Mesendoderm (in vitro differentiated cells): ENCODE measurements around the gene THBD.

Source experiments
- DNase-seq: peaks from one replicate; pipeline ENCODE4 v3.0.0; 2013
- H2AK5ac ChIP-seq: 2 replicates; pipeline ENCODE4 v1.6.1; 2013; ENCODE audit warnings: low read length, inconsistent platforms
- H2BK120ac ChIP-seq: 2 replicates; pipeline ENCODE4 v1.6.1; 2013; ENCODE audit warnings: low read depth, mild to moderate bottlenecking, low read length, moderate library complexity, mixed read lengths
- H2BK15ac ChIP-seq: replicated peaks from 2 replicates; pipeline ENCODE4 v1.6.1; 2013; ENCODE audit warnings: low read depth, mild to moderate bottlenecking, moderate library complexity
- H2BK5ac ChIP-seq: 2 replicates; pipeline ENCODE4 v1.6.1; 2013; ENCODE audit warnings: low read length, inconsistent platforms
- H3K18ac ChIP-seq: 2 replicates; pipeline ENCODE4 v1.6.1; 2013; ENCODE audit warnings: mild to moderate bottlenecking, low read length, mixed read lengths
- H3K23ac ChIP-seq: one replicate; pipeline ENCODE4 v1.6.1; 2013; ENCODE audit warnings: low read length
- H3K27ac ChIP-seq: 2 replicates; pipeline ENCODE4 v1.5.1; 2013; ENCODE audit warnings: low read depth, mild to moderate bottlenecking, inconsistent platforms, low read length, moderate library complexity
- H3K27me3 ChIP-seq: 2 replicates; pipeline ENCODE4 v1.6.1; 2013; ENCODE audit warnings: low read length, control low read depth, mild to moderate bottlenecking, inconsistent platforms; ENCODE audit not compliant: insufficient read depth, poor library complexity
- H3K36me3 ChIP-seq: 2 replicates; pipeline ENCODE4 v1.6.1; 2013; ENCODE audit warnings: low read length, inconsistent platforms; ENCODE audit not compliant: control insufficient read depth, insufficient read depth
- H3K4ac ChIP-seq: one replicate; pipeline ENCODE4 v1.6.1; 2013; ENCODE audit warnings: low read depth, mild to moderate bottlenecking, low read length, moderate library complexity
- H3K4me1 ChIP-seq: 2 replicates; pipeline ENCODE4 v1.6.1; 2013; ENCODE audit warnings: low read depth, low read length, inconsistent platforms; ENCODE audit not compliant: control insufficient read depth
- H3K4me2 ChIP-seq: 2 replicates; pipeline ENCODE4 v1.6.1; 2013; ENCODE audit warnings: low read length
- H3K4me3 ChIP-seq: 2 replicates; pipeline ENCODE4 v1.5.1; 2013; ENCODE audit warnings: mild to moderate bottlenecking, low read length
- H3K56ac ChIP-seq: one replicate; pipeline ENCODE4 v1.6.1; 2013; ENCODE audit warnings: low read length
- H3K79me1 ChIP-seq: 2 replicates; pipeline ENCODE4 v1.6.1; 2013; ENCODE audit warnings: low read length, inconsistent platforms
- H3K79me2 ChIP-seq: 2 replicates; pipeline ENCODE4 v1.6.1; 2013; ENCODE audit warnings: mild to moderate bottlenecking, low read length; ENCODE audit not compliant: control insufficient read depth, insufficient read depth
- H3K9ac ChIP-seq: 2 replicates; pipeline ENCODE4 v1.6.1; 2013; ENCODE audit warnings: low read length, inconsistent platforms
- H4K5ac ChIP-seq: one replicate; pipeline ENCODE4 v1.6.1; 2013; ENCODE audit warnings: low read length
- H4K8ac ChIP-seq: one replicate; pipeline ENCODE4 v1.6.1; 2013; ENCODE audit warnings: low read depth, mild to moderate bottlenecking, control low read depth, low read length, moderate library complexity
- WGBS: extraction: QIAGEN DNeasy Blood & Tissue Kit; methylation state at CpG from one replicate; pipeline ENCODE4 v1.1.7; 2013; ENCODE audit warnings: low lambda C conversion rate, missing lambda C conversion rate; ENCODE audit not compliant: insufficient coverage; ENCODE audit errors: extremely low coverage; 5-methylcytosine and 5-hydroxymethylcytosine counted together

Gene THBD

DNA sequence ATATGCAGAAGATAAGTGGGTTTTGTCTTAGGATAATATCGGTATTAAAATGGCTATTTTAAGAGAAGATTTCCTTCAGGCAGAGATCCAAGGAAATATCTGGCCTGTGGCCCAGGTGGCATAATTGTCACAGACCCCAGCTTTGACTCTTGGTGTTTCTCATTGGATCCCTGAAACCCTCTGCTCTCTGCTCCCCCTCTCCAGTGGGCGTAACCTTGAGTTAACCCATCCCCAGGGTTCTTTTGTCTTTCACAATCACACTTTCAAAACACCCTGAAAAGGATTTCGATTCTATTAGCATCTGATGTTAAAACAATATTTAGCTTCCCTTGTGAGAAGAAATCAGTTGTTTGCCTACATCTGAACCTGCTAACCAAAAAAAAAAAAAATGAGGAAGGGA lies 7.2 kb downstream of the THBD start:
- Histone ChIP-seq H3K4me2 (no peak overlapping the region), H3K23ac (no peak overlapping the region), H3K27ac (no peak overlapping the region), H2AK5ac (no peak overlapping the region), H2BK5ac (no peak overlapping the region), H3K18ac (no peak overlapping the region), H3K56ac (no peak overlapping the region), H4K8ac (no peak overlapping the region), H3K79me1 (no peaks in the 10 kb centered on the region), H2BK15ac (no peak overlapping the region), H4K5ac (no peak overlapping the region), H3K4me1 (peaks cover 11% of the 10 kb centered on the region), H3K36me3 (no peaks in the 10 kb centered on the region), H3K4me3 (no peak overlapping the region), H3K79me2 (no peaks in the 10 kb centered on the region), H3K27me3 (peaks cover 3% of the 10 kb centered on the region), H2BK120ac (no peak overlapping the region), H3K4ac (no peak overlapping the region), H3K9ac (no peak overlapping the region)
- no CpG with 5 or more reads among the region's 3 CpGs for WGBS
- DNase-seq = no peak

DNA sequence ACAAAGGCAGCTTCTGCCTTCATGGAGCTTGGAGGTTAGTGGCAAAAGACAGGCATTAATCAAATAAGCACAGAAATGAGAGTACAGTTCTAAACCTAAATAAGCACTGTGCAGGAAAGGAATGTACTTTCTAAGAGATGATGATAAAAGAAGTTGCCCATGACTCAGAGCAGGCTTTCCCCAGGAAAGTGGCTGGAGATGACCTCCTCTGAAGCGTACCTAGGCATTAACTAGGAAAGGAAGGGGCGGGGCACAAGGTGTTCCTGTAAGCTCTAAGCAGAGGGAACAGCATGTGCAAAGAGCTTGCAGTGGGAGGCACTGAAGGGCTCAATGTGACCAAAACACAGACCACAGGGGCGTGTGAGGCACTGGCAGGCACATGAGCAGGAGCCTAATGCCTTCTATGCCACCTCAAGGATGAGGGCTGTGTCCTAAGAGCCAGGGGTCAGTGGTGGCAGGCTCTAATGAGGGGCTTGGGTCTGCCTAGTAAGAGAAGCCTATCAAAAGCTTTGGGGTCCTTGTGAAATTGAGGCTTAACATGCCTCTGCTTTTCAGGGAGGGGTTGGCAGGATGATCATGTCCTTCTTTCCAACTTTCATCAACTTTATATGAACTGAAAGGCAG lies 9.5 kb downstream of the THBD start:
- Histone ChIP-seq H2BK120ac (no peak overlapping the region), H2BK5ac (no peak overlapping the region), H3K4me2 (no peak overlapping the region), H3K4me3 (no peak overlapping the region), H3K27me3 (no peaks in the 10 kb centered on the region), H3K23ac (no peak overlapping the region), H3K27ac (no peak overlapping the region), H2AK5ac (no peak overlapping the region), H4K5ac (no peak overlapping the region), H3K18ac (no peak overlapping the region), H2BK15ac (no peak overlapping the region), H3K79me1 (no peaks in the 10 kb centered on the region), H4K8ac (no peak overlapping the region), H3K9ac (no peak overlapping the region), H3K4me1 (peaks cover 11% of the 10 kb centered on the region), H3K4ac (no peak overlapping the region), H3K79me2 (no peaks in the 10 kb centered on the region), H3K56ac (no peak overlapping the region), H3K36me3 (no peaks in the 10 kb centered on the region)
- WGBS = no CpG with 5 or more reads among the region's 3 CpGs
- DNase-seq = no peak

DNA sequence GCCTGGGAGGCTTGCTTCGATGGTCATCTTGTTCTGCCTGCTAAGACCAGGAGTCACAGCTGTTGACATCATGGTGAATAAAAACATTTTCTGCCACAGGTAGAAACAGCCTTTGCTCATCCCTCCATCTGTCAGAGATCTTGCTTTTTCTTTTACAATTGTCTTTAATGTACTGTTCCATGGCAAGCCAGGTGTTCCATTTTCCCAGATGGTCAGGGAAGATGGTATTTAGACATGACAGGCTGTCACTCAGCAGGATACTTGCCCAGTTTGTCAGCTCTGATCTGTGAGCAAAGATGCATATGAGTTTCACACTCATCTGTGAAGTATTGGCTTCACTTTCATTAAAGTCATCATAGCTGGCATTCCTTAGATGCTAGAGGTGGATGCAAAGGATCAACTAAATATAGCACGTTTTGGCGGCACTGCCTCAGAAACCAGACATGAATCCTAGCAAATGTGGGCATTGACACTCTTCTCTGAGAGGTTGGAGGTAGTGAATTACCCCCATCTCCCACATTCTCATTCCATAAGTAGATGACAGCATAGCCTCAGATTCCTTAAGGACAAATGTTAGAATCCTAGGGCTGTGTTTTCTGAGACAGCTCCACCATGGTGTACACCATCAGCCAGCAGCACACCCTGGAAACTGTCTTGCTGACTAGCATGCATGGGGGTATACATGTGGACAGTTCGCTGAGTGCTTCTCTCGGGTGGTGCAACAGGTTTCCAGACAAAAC lies 10.2 kb downstream of the THBD start:
- no CpG with 5 or more reads among the region's 5 CpGs for WGBS
- no peak overlapping the region for H3K56ac ChIP-seq
- H2BK120ac ChIP-seq = no peak overlapping the region
- no peak overlapping the region for H2BK5ac ChIP-seq
- no peak for DNase-seq
- H4K8ac ChIP-seq = no peak overlapping the region
- no peak overlapping the region for H3K18ac ChIP-seq
- H3K4me2 ChIP-seq = no peak overlapping the region
- H3K36me3 ChIP-seq = no peaks in the 10 kb centered on the region
- no peak overlapping the region for H4K5ac ChIP-seq
- H3K79me2 ChIP-seq = no peaks in the 10 kb centered on the region
- peaks cover 11% of the 10 kb centered on the region for H3K4me1 ChIP-seq
- H3K27me3 ChIP-seq = peaks cover 2% of the 10 kb centered on the region
- H2AK5ac ChIP-seq = no peak overlapping the region
- H3K23ac ChIP-seq = no peak overlapping the region
- H3K4me3 ChIP-seq = no peak overlapping the region
- no peak overlapping the region for H3K27ac ChIP-seq
- no peaks in the 10 kb centered on the region for H3K79me1 ChIP-seq
- H3K4ac ChIP-seq = no peak overlapping the region
- H3K9ac ChIP-seq = no peak overlapping the region
- H2BK15ac ChIP-seq = no peak overlapping the region

DNA sequence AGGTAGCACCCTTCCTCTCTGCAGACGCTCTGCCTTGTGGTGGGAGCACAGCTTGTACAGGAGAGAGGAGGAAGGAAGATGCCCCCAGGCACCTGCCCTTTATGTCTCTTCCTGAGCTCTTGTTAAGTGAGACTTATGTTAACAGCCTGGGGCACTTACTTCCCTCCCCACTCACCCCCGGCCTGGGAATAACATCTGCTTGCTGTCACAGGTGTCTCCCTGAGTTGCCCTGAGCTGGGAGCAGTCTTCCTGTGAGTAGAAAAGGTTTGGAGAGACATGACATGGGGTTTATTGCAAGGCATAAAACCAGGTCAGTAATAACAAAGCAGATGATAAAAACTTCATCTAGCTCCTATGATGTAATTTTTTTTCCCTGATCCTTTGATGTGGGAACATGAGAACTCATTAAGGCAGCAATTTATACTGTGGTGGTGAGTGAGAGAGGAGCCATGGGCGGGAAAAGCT lies 12.4 kb downstream of the THBD start:
- Histone ChIP-seq H2AK5ac (no peak overlapping the region), H2BK5ac (no peak overlapping the region), H3K36me3 (no peaks in the 10 kb centered on the region), H3K4me3 (no peak overlapping the region), H3K79me2 (no peaks in the 10 kb centered on the region), H4K8ac (no peak overlapping the region), H3K9ac (no peak overlapping the region), H3K4me2 (no peak overlapping the region), H3K27me3 (peaks cover 2% of the 10 kb centered on the region), H3K27ac (no peak overlapping the region), H3K56ac (no peak overlapping the region), H3K23ac (no peak overlapping the region), H3K4ac (no peak overlapping the region), H3K79me1 (no peaks in the 10 kb centered on the region), H2BK15ac (no peak overlapping the region), H3K18ac (no peak overlapping the region), H3K4me1 (peaks cover 2% of the 10 kb centered on the region), H4K5ac (no peak overlapping the region), H2BK120ac (no peak overlapping the region)
- no CpG with 5 or more reads among the region's 3 CpGs for WGBS
- no peak for DNase-seq

DNA sequence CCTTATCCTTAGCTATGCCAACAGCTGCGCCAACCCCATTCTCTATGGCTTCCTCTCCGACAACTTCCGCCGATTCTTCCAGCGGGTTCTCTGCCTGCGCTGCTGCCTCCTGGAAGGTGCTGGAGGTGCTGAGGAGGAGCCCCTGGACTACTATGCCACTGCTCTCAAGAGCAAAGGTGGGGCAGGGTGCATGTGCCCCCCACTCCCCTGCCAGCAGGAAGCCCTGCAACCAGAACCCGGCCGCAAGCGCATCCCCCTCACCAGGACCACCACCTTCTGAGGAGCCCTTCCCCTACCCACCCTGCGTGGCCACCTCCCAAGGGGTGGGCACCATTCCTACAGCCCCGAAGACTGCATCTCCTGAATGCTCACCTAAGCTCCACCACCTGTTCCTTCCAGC lies 13.1 kb downstream of the THBD start:
- DNase-seq = no peak
- Histone ChIP-seq H3K56ac (no peak overlapping the region), H3K23ac (no peak overlapping the region), H3K18ac (no peak overlapping the region), H2BK15ac (no peak overlapping the region), H4K5ac (no peak overlapping the region), H3K36me3 (no peaks in the 10 kb centered on the region), H3K27ac (no peak overlapping the region), H3K79me1 (no peaks in the 10 kb centered on the region), H3K9ac (no peak overlapping the region), H2BK120ac (no peak overlapping the region), H3K4me1 (no peaks in the 10 kb centered on the region), H3K27me3 (peaks cover 2% of the 10 kb centered on the region), H3K79me2 (no peaks in the 10 kb centered on the region), H4K8ac (no peak overlapping the region), H3K4me3 (no peak overlapping the region), H2AK5ac (no peak overlapping the region), H3K4ac (no peak overlapping the region), H3K4me2 (no peak overlapping the region), H2BK5ac (no peak overlapping the region)
- no CpG with 5 or more reads among the region's 11 CpGs for WGBS
